PC-3 (cell line): ENCODE results near the gene MRTFA. TPM values are rescaled to one million over a fixed set of nuclear protein-coding genes. Genes with fewer than 3 reads are reported as not detected.

ENCODE experiments used
- ATAC-seq: fragments of 200-7000 bp; cut with Tn5 transposase; 2 replicates; pipeline ENCODE4 v1.9.1; 2020; ENCODE audit warnings: mild to moderate bottlenecking, moderate library complexity
- BruUV-seq: library from RNA; stranded (reverse); fragments of 400-500 nt; replicated peaks from 2 replicates; lab custom pipeline; 2021; lab: Mats Ljungman, UMichigan
- CTCF ChIA-PET: fragments of 300-600 bp; sonication (Branson Sonifier 250); formaldehyde crosslinking; loops from one replicate; lab custom pipeline; 2022; ENCODE audit warnings: antibody characterized with exemption; lab: Charles Lee
- POLR2A ChIA-PET: fragments of 300-600 bp; sonication (Branson Sonifier 250); formaldehyde crosslinking; loops from one replicate; lab custom pipeline; 2022; ENCODE audit warnings: antibody characterized with exemption; ENCODE audit not compliant: unreplicated experiment; lab: Charles Lee
- DNase-seq: peaks from one replicate; pipeline ENCODE4 v3.0.0-alpha.2; 2015
- H2AFZ ChIP-seq: fragments of 300-600 bp; sonication (generic); 2 replicates; pipeline ENCODE4 v1.6.0; 2016; ENCODE audit warnings: antibody characterized with exemption, low read length
- H3F3A ChIP-seq: fragments of 300-600 bp; sonication (generic); one replicate; pipeline ENCODE4 v1.6.0; 2017; ENCODE audit warnings: antibody characterized with exemption, low read length, control low read depth, mild to moderate bottlenecking; ENCODE audit not compliant: unreplicated experiment
- H3K27ac ChIP-seq: fragments of 300-600 bp; sonication (generic); 2 replicates; pipeline ENCODE4 v1.5.1; 2016; ENCODE audit warnings: mild to moderate bottlenecking, low read length
- H3K27me3 ChIP-seq: fragments of 300-600 bp; sonication (generic); 2 replicates; pipeline ENCODE4 v1.6.1; 2016; ENCODE audit warnings: low read length, mixed read lengths
- H3K36me3 ChIP-seq: fragments of 300-600 bp; sonication (generic); 2 replicates; pipeline ENCODE4 v1.6.1; 2016; ENCODE audit warnings: low read depth, mixed run types, low read length, mixed read lengths
- H3K4me1 ChIP-seq: fragments of 300-600 bp; sonication (generic); 2 replicates; pipeline ENCODE4 v1.5.1; 2016; ENCODE audit warnings: low read length; ENCODE audit not compliant: insufficient read depth
- H3K4me2 ChIP-seq: fragments of 300-600 bp; sonication (generic); 2 replicates; pipeline ENCODE4 v1.6.0; 2016; ENCODE audit warnings: low read length
- H3K4me3 ChIP-seq: fragments of 300-600 bp; sonication (generic); 2 replicates; pipeline ENCODE4 v1.5.1; 2016; ENCODE audit warnings: mild to moderate bottlenecking, low read length, mixed read lengths
- H3K79me2 ChIP-seq: fragments of 300-600 bp; sonication (generic); 2 replicates; pipeline ENCODE4 v1.6.1; 2017; ENCODE audit warnings: low read length, mixed read lengths
- H3K9ac ChIP-seq: fragments of 300-600 bp; sonication (generic); 2 replicates; pipeline ENCODE4 v1.6.0; 2016; ENCODE audit warnings: mild to moderate bottlenecking, low read length
- H3K9me2 ChIP-seq: fragments of 300-600 bp; sonication (generic); replicated peaks from 2 replicates; pipeline ENCODE4 v1.6.1; 2016; ENCODE audit warnings: mixed run types, low read length, mixed read lengths
- H3K9me3 ChIP-seq: fragments of 300-600 bp; sonication (generic); 2 replicates; pipeline ENCODE4 v1.6.1; 2016; ENCODE audit warnings: low read length, mixed read lengths
- H4K20me1 ChIP-seq: fragments of 300-600 bp; sonication (generic); 2 replicates; pipeline ENCODE4 v1.6.1; 2016; ENCODE audit warnings: low read length, mixed read lengths
- EZH2 ChIP-seq: fragments of 300-600 bp; sonication (generic); IDR thresholded peaks from one replicate; pipeline ENCODE4 v1.6.1; 2017; ENCODE audit warnings: antibody characterized with exemption, mild to moderate bottlenecking, low read length; ENCODE audit not compliant: unreplicated experiment
- EZH2phosphoT487 ChIP-seq: fragments of 300-600 bp; sonication (generic); IDR thresholded peaks from 2 replicates; pipeline ENCODE4 v1.6.1; 2018; ENCODE audit warnings: mild to moderate bottlenecking, antibody characterized with exemption, low read length, borderline replicate concordance
- intact Hi-C: fragments of 100-400 bp; cut with micrococcal nuclease; formaldehyde crosslinking; loops from 2 replicates; pipeline ENCODE4 v1.9.0; 2023
- total RNA-seq: library from RNA; depleted of rRNA; stranded (reverse); fragments of >200 nt; gene quantifications from 2 replicates; pipeline ENCODE4 v1.2.3, GENCODE V29; 2014
- TF ChIP-seq, protein P1 (sequence below): fragments of 300-600 bp; sonication (generic); conservative IDR thresholded peaks from 2 replicates; pipeline ENCODE4 v1.5.1; 2017; ENCODE audit warnings: antibody characterized with exemption, low read depth, mild to moderate bottlenecking, low read length

MRTFA gene
- total RNA-seq, 1 experiment from 2014 or later = 32.6 TPM

DNA sequence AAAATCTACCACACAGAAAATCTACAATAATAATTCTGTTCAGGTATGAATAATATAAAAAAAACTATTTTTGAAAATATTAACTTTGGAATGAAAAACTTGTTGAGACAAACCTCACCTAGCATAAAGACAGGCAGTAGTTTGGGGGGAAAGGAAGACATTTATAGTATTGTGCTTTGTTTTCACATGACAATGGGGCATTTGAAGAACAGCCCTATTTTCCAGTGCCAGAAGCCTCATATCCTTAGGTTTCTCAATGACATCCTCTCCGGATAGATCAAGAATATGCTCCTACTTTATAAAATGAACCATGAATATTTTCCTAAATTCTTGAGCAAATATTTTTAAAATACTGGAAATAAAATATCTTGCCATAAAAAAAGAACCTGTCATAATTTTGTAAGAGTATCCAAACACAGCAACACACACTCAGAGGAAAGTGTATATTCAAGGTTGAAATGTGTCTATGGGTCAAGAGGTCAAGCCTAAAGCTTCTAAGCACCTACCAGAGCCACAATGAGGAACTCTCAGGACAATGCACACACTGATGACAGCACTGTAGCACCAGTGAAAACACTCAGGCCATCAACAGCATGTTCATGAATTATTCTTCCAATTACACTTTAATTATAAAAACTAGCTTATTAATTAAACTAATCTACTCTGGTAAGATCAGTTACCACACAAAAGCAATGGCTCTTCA, 68.7 kb downstream of the MRTFA start:
- BruUV-seq = no TSS peak
- H3K9ac ChIP-seq = no peak overlapping the region
- H3K4me1 ChIP-seq = peaks cover 18% of the 10 kb centered on the region
- ChIA-PET POLR2A (no interaction called here), CTCF (interaction anchor here (0.6 kb wide), 1 partner anchor 362 kb away, joined by 3 read pairs; no protein-coding TSS in a partner anchor)
- DNase-seq (no peak), ATAC-seq (no peak)
- no peaks in the 10 kb centered on the region; the same call in 1 of the 2 replicates for H3K36me3 ChIP-seq
- TF ChIP-seq EZH2 = no peak
- TF ChIP-seq EZH2phosphoT487 = no peak
- TF ChIP-seq, protein P1, sequence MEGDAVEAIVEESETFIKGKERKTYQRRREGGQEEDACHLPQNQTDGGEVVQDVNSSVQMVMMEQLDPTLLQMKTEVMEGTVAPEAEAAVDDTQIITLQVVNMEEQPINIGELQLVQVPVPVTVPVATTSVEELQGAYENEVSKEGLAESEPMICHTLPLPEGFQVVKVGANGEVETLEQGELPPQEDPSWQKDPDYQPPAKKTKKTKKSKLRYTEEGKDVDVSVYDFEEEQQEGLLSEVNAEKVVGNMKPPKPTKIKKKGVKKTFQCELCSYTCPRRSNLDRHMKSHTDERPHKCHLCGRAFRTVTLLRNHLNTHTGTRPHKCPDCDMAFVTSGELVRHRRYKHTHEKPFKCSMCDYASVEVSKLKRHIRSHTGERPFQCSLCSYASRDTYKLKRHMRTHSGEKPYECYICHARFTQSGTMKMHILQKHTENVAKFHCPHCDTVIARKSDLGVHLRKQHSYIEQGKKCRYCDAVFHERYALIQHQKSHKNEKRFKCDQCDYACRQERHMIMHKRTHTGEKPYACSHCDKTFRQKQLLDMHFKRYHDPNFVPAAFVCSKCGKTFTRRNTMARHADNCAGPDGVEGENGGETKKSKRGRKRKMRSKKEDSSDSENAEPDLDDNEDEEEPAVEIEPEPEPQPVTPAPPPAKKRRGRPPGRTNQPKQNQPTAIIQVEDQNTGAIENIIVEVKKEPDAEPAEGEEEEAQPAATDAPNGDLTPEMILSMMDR = no peak
- no peak overlapping the region for H2AFZ ChIP-seq
- peak overlapping the region; percentile 23; the same call in 1 of the 2 replicates for H3K4me3 ChIP-seq
- H4K20me1 ChIP-seq = no peaks in the 10 kb centered on the region
- H3K9me3 ChIP-seq = no peaks in the 10 kb centered on the region
- 0 out of 2 replicates have a peak overlapping the region, but pooled peaks have one; percentile 7 for H3K27ac ChIP-seq
- H3K79me2 ChIP-seq = peaks cover 88% of the 10 kb centered on the region
- no peaks in the 10 kb centered on the region for H3K27me3 ChIP-seq
- intact Hi-C loops = no loop called here
- no peaks in the 10 kb centered on the region for H3F3A ChIP-seq
- no peaks in the 10 kb centered on the region for H3K9me2 ChIP-seq
- H3K4me2 ChIP-seq = peak overlapping the region; percentile 69

DNA sequence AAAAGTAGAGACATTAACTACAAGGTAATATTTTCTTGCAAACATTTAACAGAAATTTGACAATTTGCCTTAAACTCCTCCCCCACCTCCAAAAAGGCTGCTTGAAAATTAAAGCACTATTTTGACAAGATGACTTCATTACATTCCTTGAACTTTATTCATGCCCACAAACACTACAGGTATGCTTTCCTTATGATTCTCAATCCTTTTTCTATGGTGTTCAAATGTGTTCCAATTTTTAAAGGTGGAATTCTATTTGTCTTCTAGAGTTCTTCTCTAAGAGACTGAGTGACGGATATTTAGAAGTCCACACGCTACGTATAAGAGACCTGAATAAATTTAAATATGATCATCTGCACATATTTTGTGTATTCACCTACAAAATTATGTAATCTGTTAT, 69.4 kb downstream of the MRTFA start:
- peak; percentile 63 for DNase-seq
- no peak overlapping the region for H2AFZ ChIP-seq
- H3K4me3 ChIP-seq = peak overlapping the region; percentile 23; the same call in 1 of the 2 replicates
- H3K9me2 ChIP-seq = no peaks in the 10 kb centered on the region
- H3K4me2 ChIP-seq = peak overlapping the region; percentile 69
- H3K9me3 ChIP-seq = no peaks in the 10 kb centered on the region
- no peak overlapping the region for H3K9ac ChIP-seq
- no peaks in the 10 kb centered on the region for H3F3A ChIP-seq
- no peaks in the 10 kb centered on the region for H3K36me3 ChIP-seq
- no peaks in the 10 kb centered on the region for H4K20me1 ChIP-seq
- CTCF ChIA-PET = no interaction called here
- H3K27ac ChIP-seq = 0 out of 2 replicates have a peak overlapping the region, but pooled peaks have one; percentile 7
- intact Hi-C loops = no loop called here
- peak; percentile 51 for ATAC-seq
- H3K27me3 ChIP-seq = no peaks in the 10 kb centered on the region
- H3K79me2 ChIP-seq = peaks cover 84% of the 10 kb centered on the region
- peaks cover 18% of the 10 kb centered on the region for H3K4me1 ChIP-seq
- POLR2A ChIA-PET = no interaction called here
- BruUV-seq = no TSS peak
- TF ChIP-seq EZH2 (no peak), EZH2phosphoT487 (no peak)
- TF ChIP-seq, protein P1 = no peak

DNA sequence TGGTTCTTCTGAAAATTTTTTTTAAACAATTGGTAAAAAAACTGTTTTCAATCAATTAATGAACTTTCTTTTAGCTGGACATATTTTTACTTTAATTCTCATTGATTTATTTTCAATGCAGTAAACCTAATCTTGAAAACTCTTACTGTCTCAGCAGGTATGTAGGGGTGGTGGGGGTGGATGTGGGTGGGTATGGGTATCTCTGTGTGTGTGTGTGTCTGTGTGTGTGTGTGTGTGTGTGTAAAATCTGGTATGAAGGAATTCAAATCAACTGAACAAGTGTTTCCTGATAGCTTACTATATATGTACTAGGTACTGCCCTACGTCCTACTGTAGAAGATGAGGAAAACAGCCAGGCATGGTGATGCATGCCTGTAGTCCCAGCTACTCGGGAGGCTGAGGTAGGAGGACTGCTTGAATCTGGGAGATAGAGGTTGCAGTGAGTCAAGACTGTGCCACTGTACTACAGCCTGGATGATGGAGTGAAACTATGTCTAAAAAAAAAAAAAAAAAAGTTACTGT, 75.5 kb downstream of the MRTFA start:
- Histone ChIP-seq H3F3A (no peaks in the 10 kb centered on the region), H3K27ac (no peak overlapping the region), H3K4me3 (no peak overlapping the region), H3K79me2 (peaks cover 77% of the 10 kb centered on the region), H3K9ac (no peak overlapping the region), H2AFZ (no peak overlapping the region), H3K27me3 (no peaks in the 10 kb centered on the region), H4K20me1 (no peaks in the 10 kb centered on the region), H3K9me2 (no peaks in the 10 kb centered on the region), H3K4me2 (no peak overlapping the region), H3K4me1 (0 out of 2 replicates have a peak, but pooled peaks cover 7% of the 10 kb centered on the region), H3K36me3 (no peaks in the 10 kb centered on the region), H3K9me3 (no peaks in the 10 kb centered on the region)
- TF ChIP-seq EZH2 = no peak
- TF ChIP-seq, protein P1 = no peak
- no peak for TF ChIP-seq EZH2phosphoT487
- POLR2A ChIA-PET = no interaction called here
- intact Hi-C loops = no loop called here
- no peak for ATAC-seq
- CTCF ChIA-PET = no interaction called here
- no TSS peak for BruUV-seq
- no peak for DNase-seq
